GM18511 (cell line): Measurements from ENCODE around the gene ZNF628.

Source experiments
- ATAC-seq: cut with Tn5 transposase; IDR thresholded peaks from one replicate; pipeline ENCODE4 v1.9.1; 2021; ENCODE audit warnings: mild to moderate bottlenecking, moderate library complexity; ENCODE audit not compliant: unreplicated experiment

ZNF628 gene

GRCh38 chr19:55464662-55465054 is 11.8 kb upstream of the ZNF628 start, which contains the start of gene C19orf85:
Gene C19orf85 (minus strand): TSS chr19:55464751. CDS start chr19:55464554, 197 bp downstream.
- ATAC-seq: no peak

GRCh38 chr19:55465460-55466240 is 10.8 kb upstream of the ZNF628 start:
- no peak for ATAC-seq

- ATAC-seq: no peak
Observed at GRCh38 chr19:55466241-55466614, 10.2 kb upstream of the ZNF628 start.

- no peak for ATAC-seq
Observed at GRCh38 chr19:55467236-55468053, 9.0 kb upstream of the ZNF628 start.

- no peak for ATAC-seq
Observed at GRCh38 chr19:55468054-55468393, 8.4 kb upstream of the ZNF628 start.

- ATAC-seq: no peak
Observed at GRCh38 chr19:55471266-55471665, 5.2 kb upstream of the ZNF628 start.

GRCh38 chr19:55472463-55472862 is 4.0 kb upstream of the ZNF628 start:
- no peak for ATAC-seq

- ATAC-seq: no peak
Observed at GRCh38 chr19:55473225-55474012, 3.0 kb upstream of the ZNF628 start.

GRCh38 chr19:55474269-55475265 is 1.9 kb upstream of the ZNF628 start:
- no peak for ATAC-seq

GRCh38 chr19:55477905-55478304 is 1.5 kb downstream of the ZNF628 start:
- ATAC-seq: no peak

GRCh38 chr19:55478364-55478763 is 1.9 kb downstream of the ZNF628 start:
- ATAC-seq: no peak

- ATAC-seq: no peak
Observed at GRCh38 chr19:55479045-55479444, 2.6 kb downstream of the ZNF628 start.

- no peak for ATAC-seq
Observed at GRCh38 chr19:55479451-55480230, 3.2 kb downstream of the ZNF628 start.

GRCh38 chr19:55481148-55481793 is 4.9 kb downstream of the ZNF628 start:
- ATAC-seq: no peak

- ATAC-seq: no peak
Observed at GRCh38 chr19:55481794-55482155, 5.4 kb downstream of the ZNF628 start.

- ATAC-seq: no peak
Observed at GRCh38 chr19:55482156-55482961, 5.9 kb downstream of the ZNF628 start.

GRCh38 chr19:55482967-55483705 is 6.7 kb downstream of the ZNF628 start:
- ATAC-seq: no peak
